ENCODE measurements around the gene ACSM3. TPM values are rescaled to one million over a fixed set of nuclear protein-coding genes. Genes with fewer than 3 reads are reported as not detected.
A peak's percentile ranks its signal among the peaks of the same experiment; 100 is the strongest.

ACSM3 gene
- total and polyA plus RNA-seq, 10 of the 15 experiments (the other 5 are each of a cell fraction or from before 2014, with no cell fraction given): 4.9 to 21.0 (median 7.0) TPM

- peaks cover 4% of the 10 kb centered on the region; the same call in 1 of the 2 replicates for H3K4me1 ChIP-seq (ENCODE audit: control insufficient read depth, insufficient read depth, low read length)
- TF ChIP-seq MTA3 (IDR thresholded peaks at IDR 0.05; ENCODE audit: borderline replicate concordance, low read length) (no peak), SMAD5 (IDR thresholded peaks at IDR 0.05; ENCODE audit: low read depth) (no peak), GABPA (IDR thresholded peaks at IDR 0.05; ENCODE audit: low read depth) (no peak), PKNOX1 (IDR thresholded peaks at IDR 0.05) (peak; percentile 53), ZNF24 (IDR thresholded peaks at IDR 0.05) (no peak), ZNF207 (IDR thresholded peaks at IDR 0.05; ENCODE audit: borderline replicate concordance) (no peak), ZNF217 (IDR thresholded peaks at IDR 0.05) (no peak), WRNIP1 (IDR thresholded peaks at IDR 0.05; ENCODE audit: borderline replicate concordance, low read depth, low read length) (no peak), BACH1 (IDR thresholded peaks at IDR 0.05; ENCODE audit: borderline replicate concordance) (no peak), CEBPZ (IDR thresholded peaks at IDR 0.05; ENCODE audit: low read depth, low read length) (no peak), ETV6 (conservative IDR thresholded peaks at IDR 0.05 in 1 of 2, IDR thresholded peaks at IDR 0.05 in 1 of 2; ENCODE audit: borderline replicate concordance in 1 of 2, low read depth in 1 of 2) (no peak), YY1 (IDR thresholded peaks at IDR 0.05; ENCODE audit: low read depth, low read length) (no peak), PBX3 (IDR thresholded peaks at IDR 0.05; ENCODE audit: insufficient replicate concordance, low read depth, low read length) (peak; percentile 37), EP300 (IDR thresholded peaks at IDR 0.05; ENCODE audit: borderline replicate concordance in 1 of 2, control insufficient read depth in 1 of 2, low read depth in 2 of 2, low read length in 2 of 2) (0 out of 4 replicates have a peak, but pooled peaks of 1 of the 2 experiments have one; percentile 12), SIN3A (IDR thresholded peaks at IDR 0.05; ENCODE audit: low read depth, low read length) (no peak), RAD51 (IDR thresholded peaks at IDR 0.05) (no peak), RELB (IDR thresholded peaks at IDR 0.05; ENCODE audit: low read depth) (no peak), RUNX3 (IDR thresholded peaks at IDR 0.05; ENCODE audit: low read length) (peak; percentile 67)
Observed at GRCh38 chr16:20844054-20844453, 80.2 kb downstream of the ACSM3 start.

More at GRCh38 chr16:20844054-20844453, 80.2 kb downstream of the ACSM3 start:
- no peaks in the 10 kb centered on the region for H3K27me3 ChIP-seq (replicated peaks in 1 of 2; ENCODE audit: control insufficient read depth in 2 of 2, insufficient read depth in 2 of 2, low read length in 1 of 2)
- intact Hi-C loops (cut with micrococcal nuclease; ENCODE audit: unreplicated experiment): no loop called here
- H3K9ac ChIP-seq (ENCODE audit: control insufficient read depth, insufficient read depth, low read length): no peak overlapping the region
- no peak for FAIRE-seq
- H3K36me3 ChIP-seq (ENCODE audit: control insufficient read depth in 2 of 2, insufficient read depth in 2 of 2, low read length in 1 of 2): peaks cover 4 to 6% of the 10 kb centered on the region in 2 experiments; a peak in 3 of 4 replicates
- H3K9me3 ChIP-seq (replicated peaks; ENCODE audit: control insufficient read depth, insufficient read depth, low read length): no peaks in the 10 kb centered on the region
- ChIA-PET CTCF (interaction anchor here (1.0 to 1.1 kb wide), 2 partner anchors 11 to 457 kb away, joined by 3 to 4 read pairs; no protein-coding TSS in a partner anchor), POLR2A (interaction anchor here (1.7 kb wide), 1 partner anchor 13 kb away, joined by 3 read pairs; no protein-coding TSS in a partner anchor), SMC1A (ENCODE audit: uncharacterized antibody, unreplicated experiment) (interaction anchor here (0.9 to 1.5 kb wide), 5 partner anchors 10 to 241 kb away, joined by 3 to 4 read pairs (median 3); no protein-coding TSS in a partner anchor), RAD21 (ENCODE audit: unreplicated experiment) (interaction anchor here (0.6 to 2.7 kb wide), 2 partner anchors 38 to 241 kb away, joined by 3 to 6 read pairs; partner anchors contain the start of genes ERI2 and REXO5)
- no peak for ATAC-seq
- H3K4me2 ChIP-seq (ENCODE audit: control insufficient read depth, insufficient read depth): no peak overlapping the region
- in situ Hi-C loops (cut with MboI): no loop called here
- H4K20me1 ChIP-seq (ENCODE audit: control insufficient read depth, insufficient read depth): no peaks in the 10 kb centered on the region
- no TSS peak for BruUV-seq (replicated peaks)
- WGBS (ENCODE audit: insufficient coverage, insufficient replicate concordance, low lambda C conversion rate, missing lambda C conversion rate): 95% methylated on average over 2 of the region's 2 CpGs
- no peak overlapping the region for H3K27ac ChIP-seq (ENCODE audit: control insufficient read depth, insufficient read depth)
- no peaks in the 10 kb centered on the region for H3K79me2 ChIP-seq (ENCODE audit: control insufficient read depth, insufficient read depth, low read length)
- H2AFZ ChIP-seq (ENCODE audit: control insufficient read depth, low read depth, low read length): no peak overlapping the region
- DNase-seq (ENCODE audit: low read depth, low spot score): no peak
- H3K4me3 ChIP-seq: no peak overlapping the region
